Measurements from ENCODE around the gene CHAT. TPM values are rescaled to one million over a fixed set of nuclear protein-coding genes. Genes with fewer than 3 reads are reported as not detected.

The CHAT gene
- polyA plus RNA-seq, 2 of the 4 experiments (the other 2 are of a cell fraction), result not detected

GRCh38 chr10:49598986-49599385 lies 14.9 kb upstream of the CHAT start:
- Histone ChIP-seq H3K9me3 (no peaks in the 10 kb centered on the region), H3K4me3 (no peak overlapping the region), H3K4me2 (no peak overlapping the region), H3K27ac (no peak overlapping the region), H3K4me1 (no peaks in the 10 kb centered on the region)
- DNase-seq (ENCODE audit: low read depth in 1 of 2, low spot score in 1 of 2), result no peak
- no peak for ATAC-seq
- CTCF ChIA-PET, result no interaction called here
- POLR2A ChIA-PET, result no interaction called here
- no peak for TF ChIP-seq EHF (CRISPR knock-in tag; IDR thresholded peaks at IDR 0.05)
- TF ChIP-seq, protein P1, sequence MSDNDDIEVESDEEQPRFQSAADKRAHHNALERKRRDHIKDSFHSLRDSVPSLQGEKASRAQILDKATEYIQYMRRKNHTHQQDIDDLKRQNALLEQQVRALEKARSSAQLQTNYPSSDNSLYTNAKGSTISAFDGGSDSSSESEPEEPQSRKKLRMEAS (IDR thresholded peaks at IDR 0.05), result no peak
- TF ChIP-seq CBX2 (IDR thresholded peaks at IDR 0.05; ENCODE audit: borderline replicate concordance, low read depth), result no peak
- no peak for TF ChIP-seq ZSCAN20 (CRISPR knock-in tag; IDR thresholded peaks at IDR 0.05)
- no peak for TF ChIP-seq NFE2L2 (conservative IDR thresholded peaks at IDR 0.05; ENCODE audit: low read length)
- TF ChIP-seq CEBPB (IDR thresholded peaks at IDR 0.05), result no peak
- TF ChIP-seq, protein P2, sequence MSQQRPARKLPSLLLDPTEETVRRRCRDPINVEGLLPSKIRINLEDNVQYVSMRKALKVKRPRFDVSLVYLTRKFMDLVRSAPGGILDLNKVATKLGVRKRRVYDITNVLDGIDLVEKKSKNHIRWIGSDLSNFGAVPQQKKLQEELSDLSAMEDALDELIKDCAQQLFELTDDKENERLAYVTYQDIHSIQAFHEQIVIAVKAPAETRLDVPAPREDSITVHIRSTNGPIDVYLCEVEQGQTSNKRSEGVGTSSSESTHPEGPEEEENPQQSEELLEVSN (IDR thresholded peaks at IDR 0.05; ENCODE audit: borderline replicate concordance, low read depth), result no peak
- no peak for TF ChIP-seq RAD21 (conservative IDR thresholded peaks at IDR 0.05 in 1 of 2, IDR thresholded peaks at IDR 0.05 in 1 of 2)
- no peak for TF ChIP-seq JUN (IDR thresholded peaks at IDR 0.05)
- TF ChIP-seq, protein P3, sequence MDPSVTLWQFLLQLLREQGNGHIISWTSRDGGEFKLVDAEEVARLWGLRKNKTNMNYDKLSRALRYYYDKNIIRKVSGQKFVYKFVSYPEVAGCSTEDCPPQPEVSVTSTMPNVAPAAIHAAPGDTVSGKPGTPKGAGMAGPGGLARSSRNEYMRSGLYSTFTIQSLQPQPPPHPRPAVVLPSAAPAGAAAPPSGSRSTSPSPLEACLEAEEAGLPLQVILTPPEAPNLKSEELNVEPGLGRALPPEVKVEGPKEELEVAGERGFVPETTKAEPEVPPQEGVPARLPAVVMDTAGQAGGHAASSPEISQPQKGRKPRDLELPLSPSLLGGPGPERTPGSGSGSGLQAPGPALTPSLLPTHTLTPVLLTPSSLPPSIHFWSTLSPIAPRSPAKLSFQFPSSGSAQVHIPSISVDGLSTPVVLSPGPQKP (IDR thresholded peaks at IDR 0.05; ENCODE audit: low read depth, low read length), result no peak
- TF ChIP-seq, protein P4, sequence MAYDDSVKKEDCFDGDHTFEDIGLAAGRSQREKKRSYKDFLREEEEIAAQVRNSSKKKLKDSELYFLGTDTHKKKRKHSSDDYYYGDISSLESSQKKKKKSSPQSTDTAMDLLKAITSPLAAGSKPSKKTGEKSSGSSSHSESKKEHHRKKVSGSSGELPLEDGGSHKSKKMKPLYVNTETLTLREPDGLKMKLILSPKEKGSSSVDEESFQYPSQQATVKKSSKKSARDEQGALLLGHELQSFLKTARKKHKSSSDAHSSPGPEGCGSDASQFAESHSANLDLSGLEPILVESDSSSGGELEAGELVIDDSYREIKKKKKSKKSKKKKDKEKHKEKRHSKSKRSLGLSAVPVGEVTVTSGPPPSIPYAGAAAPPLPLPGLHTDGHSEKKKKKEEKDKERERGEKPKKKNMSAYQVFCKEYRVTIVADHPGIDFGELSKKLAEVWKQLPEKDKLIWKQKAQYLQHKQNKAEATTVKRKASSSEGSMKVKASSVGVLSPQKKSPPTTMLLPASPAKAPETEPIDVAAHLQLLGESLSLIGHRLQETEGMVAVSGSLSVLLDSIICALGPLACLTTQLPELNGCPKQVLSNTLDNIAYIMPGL (CRISPR knock-in tag; IDR thresholded peaks at IDR 0.05; ENCODE audit: borderline replicate concordance), result no peak
- TF ChIP-seq MAZ (IDR thresholded peaks at IDR 0.05; ENCODE audit: borderline replicate concordance, low read depth, low read length), result no peak
- TF ChIP-seq, protein P5, sequence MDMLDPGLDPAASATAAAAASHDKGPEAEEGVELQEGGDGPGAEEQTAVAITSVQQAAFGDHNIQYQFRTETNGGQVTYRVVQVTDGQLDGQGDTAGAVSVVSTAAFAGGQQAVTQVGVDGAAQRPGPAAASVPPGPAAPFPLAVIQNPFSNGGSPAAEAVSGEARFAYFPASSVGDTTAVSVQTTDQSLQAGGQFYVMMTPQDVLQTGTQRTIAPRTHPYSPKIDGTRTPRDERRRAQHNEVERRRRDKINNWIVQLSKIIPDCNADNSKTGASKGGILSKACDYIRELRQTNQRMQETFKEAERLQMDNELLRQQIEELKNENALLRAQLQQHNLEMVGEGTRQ (IDR thresholded peaks at IDR 0.05), result no peak
- no peak for TF ChIP-seq RARB (CRISPR knock-in tag; IDR thresholded peaks at IDR 0.05)
- TF ChIP-seq, protein P6, sequence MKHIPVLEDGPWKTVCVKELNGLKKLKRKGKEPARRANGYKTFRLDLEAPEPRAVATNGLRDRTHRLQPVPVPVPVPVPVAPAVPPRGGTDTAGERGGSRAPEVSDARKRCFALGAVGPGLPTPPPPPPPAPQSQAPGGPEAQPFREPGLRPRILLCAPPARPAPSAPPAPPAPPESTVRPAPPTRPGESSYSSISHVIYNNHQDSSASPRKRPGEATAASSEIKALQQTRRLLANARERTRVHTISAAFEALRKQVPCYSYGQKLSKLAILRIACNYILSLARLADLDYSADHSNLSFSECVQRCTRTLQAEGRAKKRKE (CRISPR knock-in tag; IDR thresholded peaks at IDR 0.05; ENCODE audit: low read depth), result no peak
- TF ChIP-seq, protein P7, sequence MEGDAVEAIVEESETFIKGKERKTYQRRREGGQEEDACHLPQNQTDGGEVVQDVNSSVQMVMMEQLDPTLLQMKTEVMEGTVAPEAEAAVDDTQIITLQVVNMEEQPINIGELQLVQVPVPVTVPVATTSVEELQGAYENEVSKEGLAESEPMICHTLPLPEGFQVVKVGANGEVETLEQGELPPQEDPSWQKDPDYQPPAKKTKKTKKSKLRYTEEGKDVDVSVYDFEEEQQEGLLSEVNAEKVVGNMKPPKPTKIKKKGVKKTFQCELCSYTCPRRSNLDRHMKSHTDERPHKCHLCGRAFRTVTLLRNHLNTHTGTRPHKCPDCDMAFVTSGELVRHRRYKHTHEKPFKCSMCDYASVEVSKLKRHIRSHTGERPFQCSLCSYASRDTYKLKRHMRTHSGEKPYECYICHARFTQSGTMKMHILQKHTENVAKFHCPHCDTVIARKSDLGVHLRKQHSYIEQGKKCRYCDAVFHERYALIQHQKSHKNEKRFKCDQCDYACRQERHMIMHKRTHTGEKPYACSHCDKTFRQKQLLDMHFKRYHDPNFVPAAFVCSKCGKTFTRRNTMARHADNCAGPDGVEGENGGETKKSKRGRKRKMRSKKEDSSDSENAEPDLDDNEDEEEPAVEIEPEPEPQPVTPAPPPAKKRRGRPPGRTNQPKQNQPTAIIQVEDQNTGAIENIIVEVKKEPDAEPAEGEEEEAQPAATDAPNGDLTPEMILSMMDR (IDR thresholded peaks at IDR 0.05), result no peak
- FAIRE-seq, result no peak
- WGBS (ENCODE audit: missing lambda C conversion rate), result 11% methylated on average over 4 of the region's 4 CpGs

GRCh38 chr10:49599546-49599945 lies 14.3 kb upstream of the CHAT start:
- no peak for ATAC-seq
- no peak overlapping the region for H3K4me2 ChIP-seq
- FAIRE-seq, result no peak
- no peak for TF ChIP-seq MAZ (IDR thresholded peaks at IDR 0.05; ENCODE audit: borderline replicate concordance, low read depth, low read length)
- TF ChIP-seq, protein P7 (IDR thresholded peaks at IDR 0.05), result no peak
- no peak for TF ChIP-seq FOSL2 (IDR thresholded peaks at IDR 0.05)
- TF ChIP-seq FOSL2 (CRISPR knock-in tag; IDR thresholded peaks at IDR 0.05), result no peak
- no peak for TF ChIP-seq FOXS1 (CRISPR knock-in tag; IDR thresholded peaks at IDR 0.05)
- no peak for TF ChIP-seq PHF8 (IDR thresholded peaks at IDR 0.05; ENCODE audit: borderline replicate concordance, low read depth)
- no peak for TF ChIP-seq RARB (CRISPR knock-in tag; IDR thresholded peaks at IDR 0.05)
- no peak for TF ChIP-seq HDAC2 (IDR thresholded peaks at IDR 0.05)
- no peak for TF ChIP-seq CHD4 (IDR thresholded peaks at IDR 0.05; ENCODE audit: borderline replicate concordance)
- no peak for TF ChIP-seq NR3C1 (IDR thresholded peaks at IDR 0.05)
- TF ChIP-seq KDM5A (IDR thresholded peaks at IDR 0.05), result no peak
- no peak for TF ChIP-seq ZSCAN20 (CRISPR knock-in tag; IDR thresholded peaks at IDR 0.05)
- DNase-seq (ENCODE audit: low read depth in 1 of 2, low spot score in 1 of 2), result no peak
- ChIA-PET POLR2A (no interaction called here), CTCF (no interaction called here)
- WGBS (ENCODE audit: missing lambda C conversion rate), result 20% methylated on average over 3 of the region's 3 CpGs
- H3K4me1 ChIP-seq, result no peaks in the 10 kb centered on the region
- no peak overlapping the region for H3K4me3 ChIP-seq
- no peak overlapping the region for H3K27ac ChIP-seq
- H3K9me3 ChIP-seq, result no peaks in the 10 kb centered on the region

Data from A549 (cell line).